ENCODE results near the gene MS4A4A.

DNA sequence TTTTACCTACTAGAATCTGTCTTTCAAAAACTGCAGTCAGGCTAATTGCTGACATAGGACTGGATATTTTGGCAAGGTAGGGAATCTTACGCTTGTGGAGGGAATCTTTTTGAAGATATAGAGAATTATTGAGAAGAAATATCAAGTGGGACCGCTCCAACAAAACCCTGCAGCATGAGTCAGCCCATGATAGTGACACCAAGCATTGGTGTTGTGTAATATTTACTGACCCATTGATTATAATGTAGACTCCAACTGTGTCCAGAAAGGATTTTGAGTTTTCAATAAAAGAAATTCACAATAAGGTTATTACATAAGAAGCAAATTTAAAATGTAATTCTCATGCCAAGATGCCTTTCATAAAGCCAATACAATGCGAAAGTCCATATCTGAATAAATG, 20.7 kb downstream of the MS4A4A start:
- TF ChIP-seq, protein P1, sequence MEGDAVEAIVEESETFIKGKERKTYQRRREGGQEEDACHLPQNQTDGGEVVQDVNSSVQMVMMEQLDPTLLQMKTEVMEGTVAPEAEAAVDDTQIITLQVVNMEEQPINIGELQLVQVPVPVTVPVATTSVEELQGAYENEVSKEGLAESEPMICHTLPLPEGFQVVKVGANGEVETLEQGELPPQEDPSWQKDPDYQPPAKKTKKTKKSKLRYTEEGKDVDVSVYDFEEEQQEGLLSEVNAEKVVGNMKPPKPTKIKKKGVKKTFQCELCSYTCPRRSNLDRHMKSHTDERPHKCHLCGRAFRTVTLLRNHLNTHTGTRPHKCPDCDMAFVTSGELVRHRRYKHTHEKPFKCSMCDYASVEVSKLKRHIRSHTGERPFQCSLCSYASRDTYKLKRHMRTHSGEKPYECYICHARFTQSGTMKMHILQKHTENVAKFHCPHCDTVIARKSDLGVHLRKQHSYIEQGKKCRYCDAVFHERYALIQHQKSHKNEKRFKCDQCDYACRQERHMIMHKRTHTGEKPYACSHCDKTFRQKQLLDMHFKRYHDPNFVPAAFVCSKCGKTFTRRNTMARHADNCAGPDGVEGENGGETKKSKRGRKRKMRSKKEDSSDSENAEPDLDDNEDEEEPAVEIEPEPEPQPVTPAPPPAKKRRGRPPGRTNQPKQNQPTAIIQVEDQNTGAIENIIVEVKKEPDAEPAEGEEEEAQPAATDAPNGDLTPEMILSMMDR (conservative IDR thresholded peaks at IDR 0.05; ENCODE audit: low read depth, low read length) = no peak
- TF ChIP-seq POLR2A (IDR thresholded peaks at IDR 0.05; ENCODE audit: low read depth, low read length) = no peak
- no peak for TF ChIP-seq MXI1 (IDR thresholded peaks at IDR 0.05; ENCODE audit: borderline replicate concordance, low read depth, low read length)
- TF ChIP-seq SMC3 (IDR thresholded peaks at IDR 0.05; ENCODE audit: low read depth, low read length) = no peak
- no peak for TF ChIP-seq CEBPB (IDR thresholded peaks at IDR 0.05; ENCODE audit: low read depth, low read length)
- TF ChIP-seq MAFK (IDR thresholded peaks at IDR 0.05; ENCODE audit: low read depth, low read length) = no peak
- TF ChIP-seq BHLHE40 (IDR thresholded peaks at IDR 0.05; ENCODE audit: low read depth, low read length) = no peak
- no peak for TF ChIP-seq RCOR1 (IDR thresholded peaks at IDR 0.05; ENCODE audit: insufficient replicate concordance, low read length)

Data from IMR-90 (cell line).